ENCODE results near the gene PELI2.

DNA sequence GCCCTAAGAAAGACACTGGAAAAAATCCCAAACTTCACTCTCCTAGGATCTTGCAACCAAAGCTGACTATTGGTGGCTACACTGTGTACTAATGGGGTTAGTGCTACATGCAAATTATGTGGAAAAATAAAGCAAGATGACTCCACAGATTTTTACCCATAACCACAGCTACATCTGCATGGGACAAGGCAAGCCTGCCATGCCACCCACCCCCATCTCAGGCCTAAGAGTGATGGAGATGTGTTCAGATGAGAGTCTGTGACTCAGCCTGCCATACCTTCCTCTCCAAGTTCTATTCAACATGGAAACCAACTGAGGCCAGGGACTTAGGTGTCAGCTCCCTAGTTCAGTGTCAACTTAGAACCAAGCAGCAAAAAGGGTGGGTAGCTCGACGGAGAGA, 206.2 kb downstream of the PELI2 start:
- no peak for TF ChIP-seq CTCF (IDR thresholded peaks at IDR 0.05; ENCODE audit: insufficient read depth, low read length, poor library complexity, severe bottlenecking)
- TF ChIP-seq EZH2phosphoT487 (conservative IDR thresholded peaks at IDR 0.05; ENCODE audit: low read length): no peak

All from SU-DHL-6 (cell line).